GM18867 (cell line): ENCODE measurements around the gene CD22.
"Not testable (repeated sequence)": the region's sequence is repeated elsewhere in the genome, so short reads cannot be mapped to it uniquely, and the experiment has no call there.

Experiments
- ATAC-seq: cut with Tn5 transposase; IDR thresholded peaks from one replicate; pipeline ENCODE4 v1.9.1; 2021; ENCODE audit warnings: mild to moderate bottlenecking, moderate library complexity; ENCODE audit not compliant: unreplicated experiment

The CD22 gene

DNA sequence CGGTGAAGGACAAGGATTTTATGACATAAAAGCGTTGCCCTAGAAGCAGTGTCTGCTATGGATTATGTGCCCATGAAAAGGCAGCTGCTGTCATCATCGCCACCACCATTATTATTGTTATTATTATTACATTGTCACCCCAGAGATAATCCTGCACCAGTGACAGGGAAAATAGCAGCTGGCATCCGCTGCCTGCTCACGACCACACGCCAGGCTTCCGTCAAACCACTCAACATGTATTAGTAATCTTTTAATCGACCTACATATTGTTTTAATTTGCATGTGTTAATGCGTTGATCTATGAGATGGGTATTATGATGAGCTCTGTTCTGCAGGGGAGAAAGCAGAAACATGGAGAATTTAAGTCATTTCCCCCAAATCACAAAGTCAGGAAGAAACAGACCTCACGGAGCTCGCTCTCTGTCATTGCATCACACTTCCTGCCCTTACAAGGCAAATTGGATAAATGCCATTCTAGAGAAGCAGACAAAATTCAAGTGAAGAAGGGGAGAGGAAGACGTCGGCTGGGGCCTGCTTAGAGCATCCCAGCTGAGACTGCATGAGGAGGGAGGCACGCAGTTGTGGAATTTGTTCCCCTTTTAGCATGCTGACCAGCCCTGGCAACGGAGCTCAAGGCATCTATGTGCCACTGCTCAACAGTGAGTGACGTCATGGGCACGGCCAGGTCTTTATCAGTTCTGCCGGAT lies 29.0 kb downstream of the CD22 start, which contains the start of gene FFAR3:
Gene FFAR3, plus strand, starts transcription at position 594 of the 707 bp plus-strand sequence. CDS start 431 bp downstream, outside the sequence.
- no peak for ATAC-seq

- ATAC-seq = not testable (repeated sequence)
Measured at GRCh38 chr19:35358834-35359233, 29.8 kb downstream of the CD22 start.

GRCh38 chr19:35359395-35359794 lies 30.4 kb downstream of the CD22 start:
- not testable (repeated sequence) for ATAC-seq

GRCh38 chr19:35360081-35360480 lies 31.1 kb downstream of the CD22 start:
- ATAC-seq = not testable (repeated sequence)

DNA sequence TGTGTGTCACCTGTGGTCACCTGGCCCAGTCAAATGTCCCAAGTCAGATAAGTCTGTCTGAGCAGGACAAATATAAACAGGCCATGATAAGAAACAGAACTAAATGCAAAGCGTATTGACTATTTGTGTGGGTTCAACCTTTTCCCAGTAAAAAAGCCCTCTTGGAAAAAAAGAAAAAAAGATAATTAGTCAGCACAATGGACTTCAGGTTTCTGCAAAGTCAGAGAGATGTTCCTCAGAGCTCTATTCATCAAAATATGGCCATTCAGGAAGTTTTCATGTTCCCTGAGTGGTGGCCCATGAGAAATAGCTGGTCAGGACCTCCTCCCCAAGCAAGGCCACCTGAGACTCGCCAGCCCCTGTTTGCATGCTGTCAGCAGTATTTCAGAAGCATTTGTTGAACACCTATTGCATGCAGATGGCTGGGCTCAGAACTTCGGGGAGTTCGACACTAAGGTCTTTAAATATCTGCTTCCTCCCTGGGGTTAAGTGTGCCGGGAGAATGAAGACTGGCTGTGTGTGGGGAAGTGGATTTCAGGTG lies 32.0 kb downstream of the CD22 start:
- ATAC-seq = no peak

DNA sequence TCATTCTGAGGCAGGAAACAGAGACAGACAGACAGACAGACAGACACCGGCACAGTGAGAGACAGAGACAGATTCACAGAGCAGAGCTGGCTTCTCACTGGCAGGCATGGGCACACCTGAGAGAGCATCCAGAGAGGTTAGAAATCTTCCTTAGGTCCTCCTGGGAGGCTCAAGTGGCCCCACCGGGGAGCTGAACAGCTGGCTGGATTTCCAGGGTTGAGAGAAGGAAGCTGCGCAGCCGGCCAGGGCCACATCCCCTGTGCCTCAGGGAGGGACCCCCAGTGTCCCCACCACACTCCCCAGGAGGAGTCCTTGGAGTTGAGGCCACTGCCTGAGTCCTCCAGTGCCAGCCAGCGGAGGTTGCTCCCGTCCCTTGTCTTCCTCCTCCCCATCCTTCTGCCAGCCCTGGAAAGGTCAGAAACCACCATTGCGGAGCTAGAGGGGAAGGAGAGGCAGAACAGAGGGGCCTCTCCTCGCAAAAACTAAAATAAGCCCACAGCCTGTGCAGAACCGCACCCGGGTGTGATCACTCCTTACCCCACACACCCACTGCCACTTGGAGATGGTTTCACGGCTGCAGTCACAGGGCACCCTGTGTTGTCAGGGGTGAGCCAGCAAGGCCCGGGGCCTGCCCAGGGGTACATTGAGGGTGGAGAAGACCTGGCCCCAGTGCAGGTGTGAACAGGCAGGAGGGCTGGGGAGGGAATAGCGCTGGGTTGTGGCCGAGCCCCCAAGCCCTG lies 33.4 kb downstream of the CD22 start:
- ATAC-seq = no peak

DNA sequence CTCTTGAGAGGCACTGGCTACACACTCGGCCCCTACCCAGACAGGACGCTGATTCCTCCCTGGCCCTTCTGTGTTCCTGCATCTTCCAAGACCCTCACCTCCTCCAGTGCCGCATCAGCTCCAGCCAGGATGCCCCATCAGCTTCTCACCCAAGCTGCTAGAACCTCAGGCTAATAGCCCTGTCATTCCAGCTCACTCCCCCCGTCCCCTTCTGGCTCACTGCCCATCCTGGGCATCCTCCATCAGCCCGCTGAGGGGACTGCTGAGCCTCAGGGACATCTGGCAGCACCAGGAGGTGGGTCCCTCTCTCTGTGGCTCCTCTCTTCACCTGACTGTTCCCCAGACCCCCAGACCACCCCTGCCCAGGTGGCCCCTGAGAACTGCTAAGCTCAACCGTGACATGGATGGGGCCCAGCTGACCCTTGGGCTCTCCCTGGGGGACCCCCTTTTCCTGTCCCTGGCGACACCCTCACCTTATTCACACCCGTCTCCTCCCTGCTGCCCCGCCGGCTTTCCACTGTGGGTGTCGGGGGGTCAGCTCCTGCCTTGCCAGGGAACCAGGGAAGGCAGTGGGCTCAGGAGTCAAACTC lies 34.1 kb downstream of the CD22 start:
- ATAC-seq = no peak

- ATAC-seq = no peak
Measured at GRCh38 chr19:35363711-35364425, 34.9 kb downstream of the CD22 start.

GRCh38 chr19:35365303-35365702 lies 36.3 kb downstream of the CD22 start:
- no peak for ATAC-seq

- no peak for ATAC-seq
Measured at GRCh38 chr19:35368378-35368777, 39.4 kb downstream of the CD22 start.

DNA sequence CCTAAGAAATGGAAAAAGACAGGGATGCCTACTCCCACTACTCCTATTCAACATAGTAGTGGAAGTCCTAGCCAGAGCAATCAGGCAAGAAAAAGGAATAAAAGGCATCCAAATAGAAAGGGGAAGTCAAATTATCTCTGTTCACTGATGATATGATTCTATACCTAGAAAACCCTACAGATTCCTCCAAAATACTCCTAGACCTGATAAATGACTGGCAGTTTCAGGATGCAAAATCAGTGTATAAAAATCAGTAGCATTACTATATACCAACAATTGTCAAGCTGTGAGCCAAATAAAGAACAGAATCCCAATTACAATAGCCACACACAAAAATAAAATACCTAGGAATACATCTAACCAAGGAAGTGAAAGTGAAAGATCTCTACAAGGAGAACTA lies 40.5 kb downstream of the CD22 start:
- ATAC-seq = no peak

DNA sequence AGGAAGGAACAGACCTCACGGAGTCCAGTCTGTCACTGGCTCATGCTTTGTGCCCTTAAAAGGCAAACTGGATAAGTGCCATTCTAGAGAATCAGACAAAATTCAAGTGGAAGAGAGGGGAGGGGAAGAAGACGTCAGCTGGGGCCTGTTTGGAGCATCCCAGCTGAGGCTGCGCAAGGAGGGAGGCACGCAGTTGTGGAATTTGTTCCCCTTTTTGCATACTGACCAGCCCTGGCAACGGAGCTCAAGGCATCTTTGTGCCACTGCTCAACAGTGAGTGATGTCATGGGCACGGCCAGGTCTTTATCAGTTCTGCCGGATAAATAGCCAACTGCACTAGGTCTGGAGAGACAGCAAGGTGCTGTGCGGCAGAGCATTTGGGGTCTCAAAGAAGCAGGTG lies 41.7 kb downstream of the CD22 start, which contains the start of gene GPR42:
Gene GPR42, plus strand, starts transcription at position 347 of the 400 bp plus-strand sequence. CDS start 292 bp downstream, outside the sequence.
- no peak for ATAC-seq

DNA sequence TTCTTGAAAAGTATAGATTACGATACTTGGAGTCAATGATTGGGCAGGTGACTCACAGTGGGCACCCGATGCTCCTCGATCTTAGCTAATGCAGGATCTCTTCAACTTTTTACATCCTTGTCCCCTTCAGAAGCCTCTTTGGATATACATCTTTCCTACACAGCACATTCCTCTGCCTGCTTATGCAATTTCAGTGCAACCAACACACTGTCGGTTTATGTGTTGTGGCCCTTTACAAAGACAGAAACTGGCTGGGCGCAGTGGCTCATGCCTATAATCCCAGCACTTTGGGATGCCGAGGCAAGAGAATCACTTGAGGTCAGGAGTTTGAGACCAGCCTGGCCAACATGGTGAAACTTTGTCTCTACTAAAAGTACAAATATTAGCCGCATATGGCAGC lies 44.5 kb downstream of the CD22 start:
- no peak for ATAC-seq

DNA sequence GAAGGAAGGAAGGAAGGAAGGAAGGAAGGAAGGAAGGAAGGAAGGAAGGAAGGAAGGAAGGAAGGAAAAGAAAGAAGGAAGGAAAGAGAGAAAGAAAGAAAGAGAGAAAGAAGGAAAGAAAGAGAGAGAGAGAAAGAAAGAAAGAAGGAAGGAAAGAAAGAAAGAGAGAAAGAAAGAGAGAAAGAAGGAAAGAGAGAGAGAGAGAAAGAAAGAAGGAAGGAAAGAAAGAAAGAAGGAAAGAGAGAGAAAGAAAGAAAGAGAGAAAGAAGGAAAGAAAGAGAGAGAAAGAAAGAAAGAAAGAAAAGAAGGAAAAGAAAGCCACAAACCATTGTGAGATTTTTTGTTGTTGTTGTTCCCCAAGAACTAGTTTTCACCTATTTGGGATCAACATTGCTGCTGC lies 45.0 kb downstream of the CD22 start:
- ATAC-seq = not testable (repeated sequence)

GRCh38 chr19:35375505-35376307 lies 46.7 kb downstream of the CD22 start:
- no peak for ATAC-seq

GRCh38 chr19:35377656-35378055 lies 48.7 kb downstream of the CD22 start:
- ATAC-seq = no peak

GRCh38 chr19:35378356-35378755 lies 49.4 kb downstream of the CD22 start:
- no peak for ATAC-seq

DNA sequence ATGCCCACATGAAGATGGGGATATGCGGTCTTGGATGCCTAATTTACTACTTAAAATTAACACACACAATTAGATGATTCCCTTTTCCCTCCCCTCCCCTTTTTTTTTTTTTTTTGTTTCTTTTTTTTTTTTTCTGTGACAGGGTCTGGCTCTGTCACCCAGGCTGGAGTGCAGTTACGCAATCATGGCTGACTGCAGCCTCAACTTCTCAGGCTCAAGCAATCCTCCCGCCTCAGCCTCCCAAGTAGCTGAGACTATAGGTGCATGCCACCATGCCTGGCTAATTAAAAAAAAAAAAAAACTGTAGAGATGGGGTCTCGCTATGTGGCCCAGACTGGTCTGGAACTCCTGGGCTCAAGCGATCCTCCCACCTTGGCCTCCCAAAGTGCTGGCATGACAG lies 50.6 kb downstream of the CD22 start:
- not testable (repeated sequence) for ATAC-seq

- ATAC-seq = no peak
Measured at GRCh38 chr19:35379992-35380391, 51.0 kb downstream of the CD22 start.
